Smooth muscle cell of the brain vasculature (primary cell): Measurements from ENCODE around the gene TSC2.
"Not testable (repeated sequence)": the region's sequence is repeated elsewhere in the genome, so short reads cannot be mapped to it uniquely, and the experiment has no call there.

Experiments used
- DNase-seq: peaks from one replicate; pipeline ENCODE4 v3.0.0-alpha.2; 2012; ENCODE audit warnings: low read depth, low spot score

TSC2 gene

GRCh38 chr16:2084895-2085625 is 37.3 kb downstream of the TSC2 start:
- no peak for DNase-seq

GRCh38 chr16:2085669-2086068 is 37.9 kb downstream of the TSC2 start:
- no peak for DNase-seq

- DNase-seq, result no peak
Observed at GRCh38 chr16:2086106-2086742, 38.4 kb downstream of the TSC2 start.

GRCh38 chr16:2086812-2087747 is 39.3 kb downstream of the TSC2 start:
- DNase-seq, result no peak

- no peak for DNase-seq
Observed at GRCh38 chr16:2087748-2088631, 40.2 kb downstream of the TSC2 start.

- DNase-seq, result no peak
Observed at GRCh38 chr16:2088759-2089358, 41.1 kb downstream of the TSC2 start.

GRCh38 chr16:2089706-2090480 is 42.1 kb downstream of the TSC2 start:
- no peak for DNase-seq

- no peak for DNase-seq
Observed at GRCh38 chr16:2090481-2090776, 42.6 kb downstream of the TSC2 start.

GRCh38 chr16:2090777-2091546 is 43.2 kb downstream of the TSC2 start:
- DNase-seq, result no peak

- no peak for DNase-seq
Observed at GRCh38 chr16:2091547-2092255, 43.9 kb downstream of the TSC2 start.

GRCh38 chr16:2092256-2092620 is 44.5 kb downstream of the TSC2 start:
- DNase-seq, result no peak

- DNase-seq, result no peak
Observed at GRCh38 chr16:2092866-2093265, 45.1 kb downstream of the TSC2 start.

- no peak for DNase-seq
Observed at GRCh38 chr16:2093793-2094192, 46.0 kb downstream of the TSC2 start.

- no peak for DNase-seq
Observed at GRCh38 chr16:2095315-2095853, 47.6 kb downstream of the TSC2 start.

GRCh38 chr16:2095918-2096582 is 48.3 kb downstream of the TSC2 start:
- DNase-seq, result no peak

GRCh38 chr16:2096853-2097595 is 49.2 kb downstream of the TSC2 start:
- DNase-seq, result no peak

- not testable (repeated sequence) for DNase-seq
Observed at GRCh38 chr16:2097689-2098088, 49.9 kb downstream of the TSC2 start.
